Peyer's patch (tissue), 4 donors: ENCODE results near the gene KIRREL1. TPM values are rescaled to one million over a fixed set of nuclear protein-coding genes. Genes with fewer than 3 reads are reported as not detected.

ENCODE experiments used
- DNase-seq, 3 donors: peaks; one replicate each; pipeline ENCODE4 v3.0.0-alpha.2; 2017 to 2019
- H3K27ac ChIP-seq, 4 donors: fragments of 200-600 bp; sonication (generic); one replicate each; pipeline ENCODE4 v1.5.1; 2016 to 2019
- H3K27me3 ChIP-seq, 2 donors: fragments of 200-600 bp; sonication (generic); one replicate each; pipeline ENCODE4 v1.5.1; 2019
- H3K36me3 ChIP-seq, 3 donors: fragments of 200-600 bp; sonication (generic); one replicate each; pipeline ENCODE4 v1.5.1; 2016 to 2019
- H3K4me1 ChIP-seq, 4 donors: fragments of 200-600 bp; sonication (generic); one replicate each; pipeline ENCODE4 v1.5.1; 2016 to 2019
- H3K4me3 ChIP-seq, 4 donors: fragments of 200-600 bp; sonication (generic); 1 replicate in 3 of 4; 2 replicates in 1 of 4; pipeline ENCODE4 v1.5.1; 2016 to 2019; ENCODE audit warnings: mild to moderate bottlenecking in 1 of 4
- H3K9me3 ChIP-seq, 4 donors: fragments of 200-600 bp; sonication (generic); one replicate each; pipeline ENCODE4 v1.5.1; 2016 to 2019; ENCODE audit warnings: mild to moderate bottlenecking in 1 of 4
- POLR2A ChIP-seq, 2 donors: fragments of 450-650 bp; IDR thresholded peaks; one replicate each; pipeline ENCODE4 v1.5.1; 2017; ENCODE audit warnings: antibody characterized with exemption in 2 of 2, mild to moderate bottlenecking in 2 of 2, moderate library complexity in 2 of 2
- total RNA-seq, 4 donors: library from RNA; depleted of rRNA; stranded (reverse); fragments of >200 nt; gene quantifications; one replicate each; pipeline ENCODE4 v1.1.0, GENCODE V29; 2016
- TF ChIP-seq, protein P1 (sequence below), 6 experiments: fragments of 450-650 bp in 4 of 6; fragments of 200-600 bp in 2 of 6; sonication (generic) in 1 of 6; IDR thresholded peaks; one replicate each; pipeline ENCODE4 v1.5.1; 2017 to 2019; ENCODE audit warnings: antibody characterized with exemption in 6 of 6, mild to moderate bottlenecking in 3 of 6, moderate library complexity in 1 of 6

Gene KIRREL1
- total RNA-seq, 4 donors from 2014 or later = 2.8 to 29.7 (median 11.1) TPM

DNA sequence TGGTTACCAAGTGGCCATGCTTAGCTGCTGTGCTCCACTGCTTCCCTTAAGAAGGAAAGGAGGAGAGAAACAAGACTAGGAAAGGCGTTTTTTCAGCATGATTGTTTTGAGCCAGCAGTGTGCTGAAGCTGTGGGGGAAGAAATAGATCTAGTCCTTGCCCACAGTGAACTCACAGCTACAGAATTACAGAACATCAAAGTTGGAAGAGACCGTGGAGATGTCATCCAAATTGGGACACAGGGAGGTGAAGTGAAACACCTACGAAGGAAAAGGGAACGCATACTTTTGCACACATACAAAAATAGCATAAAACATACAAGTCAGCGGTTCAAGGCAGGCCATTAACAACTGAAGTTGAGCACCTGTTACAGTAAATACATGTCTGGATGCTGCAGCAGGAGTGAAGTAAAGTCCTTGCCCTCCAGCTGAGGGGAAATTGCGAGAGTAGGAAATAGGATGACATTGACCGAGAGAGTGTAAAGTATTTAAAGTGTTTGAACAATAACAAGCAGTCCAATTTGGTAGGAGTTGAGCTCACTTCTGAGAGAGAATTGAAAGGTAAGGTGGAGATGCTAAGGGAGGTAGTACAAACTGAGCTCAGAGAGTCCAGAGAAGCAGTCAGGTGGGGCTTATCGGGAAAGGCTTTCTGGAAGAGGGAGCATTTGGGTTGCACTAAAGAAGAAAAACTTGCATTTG, 55.1 kb downstream of the KIRREL1 start:
- H3K27me3 ChIP-seq = no peaks in the 10 kb centered on the region
- no peak for DNase-seq
- H3K36me3 ChIP-seq = no peaks in the 10 kb centered on the region
- no peaks in the 10 kb centered on the region for H3K9me3 ChIP-seq
- H3K4me3 ChIP-seq = no peak overlapping the region
- H3K27ac ChIP-seq = no peak overlapping the region
- no peak for TF ChIP-seq POLR2A (IDR thresholded peaks at IDR 0.05)
- TF ChIP-seq, protein P1, sequence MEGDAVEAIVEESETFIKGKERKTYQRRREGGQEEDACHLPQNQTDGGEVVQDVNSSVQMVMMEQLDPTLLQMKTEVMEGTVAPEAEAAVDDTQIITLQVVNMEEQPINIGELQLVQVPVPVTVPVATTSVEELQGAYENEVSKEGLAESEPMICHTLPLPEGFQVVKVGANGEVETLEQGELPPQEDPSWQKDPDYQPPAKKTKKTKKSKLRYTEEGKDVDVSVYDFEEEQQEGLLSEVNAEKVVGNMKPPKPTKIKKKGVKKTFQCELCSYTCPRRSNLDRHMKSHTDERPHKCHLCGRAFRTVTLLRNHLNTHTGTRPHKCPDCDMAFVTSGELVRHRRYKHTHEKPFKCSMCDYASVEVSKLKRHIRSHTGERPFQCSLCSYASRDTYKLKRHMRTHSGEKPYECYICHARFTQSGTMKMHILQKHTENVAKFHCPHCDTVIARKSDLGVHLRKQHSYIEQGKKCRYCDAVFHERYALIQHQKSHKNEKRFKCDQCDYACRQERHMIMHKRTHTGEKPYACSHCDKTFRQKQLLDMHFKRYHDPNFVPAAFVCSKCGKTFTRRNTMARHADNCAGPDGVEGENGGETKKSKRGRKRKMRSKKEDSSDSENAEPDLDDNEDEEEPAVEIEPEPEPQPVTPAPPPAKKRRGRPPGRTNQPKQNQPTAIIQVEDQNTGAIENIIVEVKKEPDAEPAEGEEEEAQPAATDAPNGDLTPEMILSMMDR (IDR thresholded peaks at IDR 0.05) = no peak
- H3K4me1 ChIP-seq = no peaks in the 10 kb centered on the region

- Histone ChIP-seq H3K27ac (no peak overlapping the region), H3K4me3 (no peak overlapping the region), H3K9me3 (no peaks in the 10 kb centered on the region), H3K4me1 (no peaks in the 10 kb centered on the region), H3K36me3 (no peaks in the 10 kb centered on the region), H3K27me3 (no peaks in the 10 kb centered on the region)
- TF ChIP-seq, protein P1 (IDR thresholded peaks at IDR 0.05) = no peak
- TF ChIP-seq POLR2A (IDR thresholded peaks at IDR 0.05) = no peak
- DNase-seq = no peak
Observed at GRCh38 chr1:158049853-158050252, 56.4 kb downstream of the KIRREL1 start.

DNA sequence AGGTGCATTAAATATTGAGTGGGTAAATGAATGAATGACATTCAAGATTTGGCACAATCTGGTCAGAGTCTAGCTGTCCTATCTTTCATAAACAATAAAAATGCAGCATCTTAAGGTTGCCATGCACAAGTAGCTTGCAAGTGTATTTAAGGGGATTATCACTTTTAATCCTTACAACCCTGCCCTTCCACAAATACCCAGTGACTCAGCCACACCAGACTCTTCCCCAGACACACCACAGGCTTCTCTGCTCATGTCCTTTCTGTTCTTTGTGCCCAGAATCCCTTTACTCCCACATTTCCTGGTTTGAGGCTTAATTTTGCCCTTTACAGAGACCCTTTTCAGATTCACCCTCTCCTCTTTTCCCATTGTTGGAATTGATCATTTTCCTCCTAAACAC, 59.8 kb downstream of the KIRREL1 start:
- Histone ChIP-seq H3K27ac (no peak overlapping the region), H3K27me3 (no peaks in the 10 kb centered on the region), H3K4me1 (peaks cover 0 to 4% (median 0%) of the 10 kb centered on the region in 4 donors), H3K9me3 (no peaks in the 10 kb centered on the region), H3K4me3 (no peak overlapping the region), H3K36me3 (no peaks in the 10 kb centered on the region)
- TF ChIP-seq POLR2A (IDR thresholded peaks at IDR 0.05) = no peak
- TF ChIP-seq, protein P1 (IDR thresholded peaks at IDR 0.05) = no peak
- DNase-seq = no peak

- Histone ChIP-seq H3K4me1 (peaks cover 0 to 7% (median 0%) of the 10 kb centered on the region in 4 donors), H3K4me3 (no peak overlapping the region), H3K27me3 (no peaks in the 10 kb centered on the region), H3K9me3 (no peaks in the 10 kb centered on the region), H3K27ac (no peak overlapping the region), H3K36me3 (no peaks in the 10 kb centered on the region)
- no peak for DNase-seq
- TF ChIP-seq, protein P1 (IDR thresholded peaks at IDR 0.05) = no peak
- no peak for TF ChIP-seq POLR2A (IDR thresholded peaks at IDR 0.05)
Observed at GRCh38 chr1:158054721-158055120, 61.3 kb downstream of the KIRREL1 start.

GRCh38 chr1:158055854-158056253, 62.4 kb downstream of the KIRREL1 start:
- no peaks in the 10 kb centered on the region for H3K36me3 ChIP-seq
- no peaks in the 10 kb centered on the region for H3K27me3 ChIP-seq
- no peak overlapping the region for H3K27ac ChIP-seq
- H3K4me3 ChIP-seq = no peak overlapping the region
- H3K4me1 ChIP-seq = peaks cover 0 to 7% (median 0%) of the 10 kb centered on the region in 4 donors
- TF ChIP-seq, protein P1 (IDR thresholded peaks at IDR 0.05) = no peak
- TF ChIP-seq POLR2A (IDR thresholded peaks at IDR 0.05) = no peak
- DNase-seq = no peak
- no peaks in the 10 kb centered on the region for H3K9me3 ChIP-seq
